ENCODE data around the gene C1orf35. TPM values are rescaled to one million over a fixed set of nuclear protein-coding genes. Genes with fewer than 3 reads are reported as not detected.

C1orf35 gene
- 31.7 and 31.8 TPM in 2 replicates for total RNA-seq (2014; rRNA removed; shearing (Covaris generic))

DNA sequence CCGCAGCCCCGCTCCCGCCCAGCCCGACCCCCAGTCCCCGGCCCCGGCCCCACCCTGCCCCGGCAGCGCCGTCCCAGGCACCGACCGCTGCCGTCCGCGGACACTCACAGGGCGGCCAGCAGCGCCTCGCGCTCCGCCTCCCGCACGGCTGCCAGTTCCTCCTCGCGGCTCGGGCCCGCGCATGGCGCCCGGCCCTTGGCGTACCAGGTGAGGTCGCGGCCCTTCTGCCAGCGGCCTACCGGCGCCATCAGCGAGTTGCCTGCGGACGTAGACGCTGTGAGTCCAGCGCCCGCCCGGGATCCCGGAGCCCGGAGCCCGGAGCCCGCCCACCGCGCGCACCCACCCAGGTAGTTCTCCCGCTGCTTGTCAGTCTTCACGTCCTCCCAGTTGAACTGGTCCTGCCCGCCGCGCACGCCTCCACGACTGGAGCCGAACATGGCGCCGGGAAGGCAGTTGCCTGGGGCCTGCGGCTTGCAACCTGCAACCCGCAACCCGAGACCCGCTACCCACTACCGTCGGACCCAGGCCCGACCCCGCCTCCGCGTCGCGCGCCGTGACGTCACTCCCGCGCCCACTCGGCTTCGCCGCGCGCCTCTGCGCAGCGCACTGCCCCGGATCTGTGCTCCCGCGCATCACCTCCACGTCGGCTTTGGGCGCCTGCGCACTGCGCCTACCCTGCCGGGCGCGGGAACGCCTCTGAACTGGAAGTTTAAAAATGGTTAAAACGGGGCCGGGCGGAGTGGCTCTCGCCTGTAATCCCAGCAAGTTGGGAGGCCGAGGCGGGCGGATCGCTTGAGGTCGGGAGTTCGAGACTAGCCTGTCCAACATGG, at the start of gene C1orf35:
Gene C1orf35, minus strand, starts transcription at position 535 of the 830 bp plus-strand sequence. Its CDS starts 98 bp downstream, at position 437.
- peak; percentile 83 for DNase-seq (ENCODE audit: low spot score)

DNA sequence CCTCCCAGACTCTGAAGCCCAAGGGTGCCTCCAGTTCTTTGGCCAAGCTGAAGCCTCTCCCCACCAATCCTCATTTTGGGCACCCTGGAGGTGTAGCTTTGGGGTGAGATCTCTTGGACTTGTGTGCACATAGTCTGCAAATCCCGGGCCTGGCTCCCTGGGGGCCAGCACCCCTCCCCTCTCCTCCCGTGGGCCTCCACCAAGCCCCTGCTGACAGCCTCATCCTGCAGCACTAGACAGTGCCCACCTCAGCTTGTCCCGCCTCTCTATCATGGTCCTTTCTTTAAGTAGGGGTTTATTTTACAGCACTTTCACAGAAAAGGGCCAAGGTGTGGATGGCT, 49.8 kb upstream of the C1orf35 start:
- no peak for DNase-seq (ENCODE audit: low spot score)

DNA sequence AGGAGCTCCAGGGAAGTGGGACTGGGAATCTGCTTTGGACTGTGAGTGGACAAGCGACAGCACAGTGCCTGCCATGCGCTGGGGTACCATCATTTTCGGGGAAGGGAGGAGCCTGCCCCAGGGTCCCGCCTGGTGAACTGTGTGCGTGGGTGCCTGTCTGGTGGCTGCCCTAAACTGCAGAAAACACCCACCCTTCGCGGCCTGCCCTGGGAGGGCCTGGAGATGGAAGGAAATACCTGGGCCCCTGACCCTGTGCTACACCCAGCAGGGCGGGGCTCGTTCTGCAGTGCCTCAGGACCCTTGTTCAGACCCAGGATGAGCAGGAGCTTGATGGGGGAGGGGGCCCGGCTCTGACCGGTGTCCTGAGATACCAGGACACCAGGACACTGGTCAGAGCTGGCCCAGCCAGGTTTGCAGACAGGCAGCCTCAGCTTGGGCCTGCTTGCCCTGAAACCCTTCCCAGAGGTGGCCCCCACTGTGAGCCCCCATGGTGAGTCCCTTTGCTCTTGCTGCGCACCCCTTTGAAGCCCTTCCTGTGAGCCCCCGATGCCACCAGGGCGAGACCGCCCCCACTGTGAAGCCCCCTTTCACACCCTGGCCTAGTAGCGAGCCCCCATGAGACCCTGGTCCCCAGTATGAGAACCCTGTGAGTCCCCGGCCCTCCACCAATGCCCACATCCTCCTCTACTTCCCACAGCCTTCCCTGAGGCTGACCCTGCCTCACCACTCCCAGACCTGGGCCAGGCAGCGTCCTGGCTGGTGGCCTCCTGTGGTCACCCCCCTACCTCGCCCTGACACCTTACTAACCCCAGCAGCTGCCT, 49.2 kb upstream of the C1orf35 start:
- DNase-seq (ENCODE audit: low spot score): no peak

DNA sequence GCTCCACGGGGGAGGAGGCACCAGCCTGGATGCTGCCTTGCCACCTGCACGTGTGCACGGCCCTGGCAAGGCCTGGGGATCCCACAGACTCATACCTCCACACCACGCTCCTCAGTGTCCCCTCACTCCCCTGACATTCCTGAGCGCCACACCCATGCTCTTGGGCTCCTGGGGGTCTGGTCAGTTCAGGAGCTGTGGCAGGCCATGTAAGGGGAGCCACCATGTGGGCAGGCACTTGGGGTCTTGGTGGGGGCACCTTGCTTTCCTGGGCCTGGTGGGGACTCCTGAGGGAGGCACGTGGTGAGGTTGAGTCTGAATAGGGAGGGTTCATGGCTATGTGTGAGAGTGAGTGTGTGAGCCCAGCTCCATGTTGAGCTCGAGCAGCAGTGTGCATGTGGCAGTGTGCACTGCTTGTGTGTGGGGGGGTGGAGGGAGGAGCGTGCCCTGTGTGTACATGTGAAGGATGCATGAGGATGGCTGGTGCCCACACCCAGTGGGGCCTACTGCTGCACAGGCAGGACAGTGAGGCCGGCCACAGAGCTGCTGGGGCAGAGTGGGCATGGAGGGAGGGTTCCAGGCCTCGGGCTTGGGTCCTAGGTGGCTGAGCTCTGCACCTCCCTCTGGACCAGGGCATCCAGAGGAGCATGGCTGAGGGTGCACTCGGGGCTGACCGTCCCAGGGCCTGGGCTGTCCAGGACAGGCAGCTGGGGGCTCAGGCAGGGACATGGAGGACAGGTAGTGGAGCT, 48.2 kb upstream of the C1orf35 start:
- DNase-seq (ENCODE audit: low spot score): no peak

DNA sequence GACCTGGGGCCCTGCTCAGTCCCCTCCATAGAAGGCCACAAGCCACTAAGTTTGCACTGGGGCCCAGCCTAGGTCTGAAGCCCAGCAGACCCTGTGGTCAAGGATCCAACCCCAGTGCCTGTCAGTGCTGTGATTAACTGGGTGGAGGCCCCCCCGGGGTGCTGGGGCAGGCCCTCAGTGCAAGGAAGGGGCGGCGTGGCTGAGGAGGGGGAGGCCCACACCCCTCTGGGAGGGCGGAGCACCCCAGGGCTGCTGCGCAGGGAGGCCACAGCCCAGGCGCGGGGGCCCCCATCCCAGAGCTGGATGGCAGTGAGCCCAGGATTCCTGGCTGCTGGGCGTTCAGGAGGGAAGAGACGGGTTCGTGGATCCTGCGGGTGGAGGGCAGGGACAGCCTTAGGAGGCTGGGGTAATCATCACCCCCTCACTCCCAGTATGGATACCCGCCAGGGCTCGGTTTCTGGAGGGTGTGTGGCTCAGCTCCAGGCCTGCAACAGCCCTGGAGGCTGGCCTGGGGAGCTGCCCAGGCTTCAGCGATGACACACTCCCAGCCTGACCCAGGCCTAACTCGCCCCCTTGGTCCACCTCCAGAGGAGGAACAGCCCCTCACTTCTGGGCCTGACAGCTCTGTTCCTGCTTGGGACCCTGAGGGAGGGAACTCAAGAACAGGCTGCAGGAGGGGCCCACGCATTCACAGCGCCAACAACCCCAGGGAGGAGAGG, 47.5 kb upstream of the C1orf35 start:
- DNase-seq (ENCODE audit: low spot score): peak; percentile 87

DNA sequence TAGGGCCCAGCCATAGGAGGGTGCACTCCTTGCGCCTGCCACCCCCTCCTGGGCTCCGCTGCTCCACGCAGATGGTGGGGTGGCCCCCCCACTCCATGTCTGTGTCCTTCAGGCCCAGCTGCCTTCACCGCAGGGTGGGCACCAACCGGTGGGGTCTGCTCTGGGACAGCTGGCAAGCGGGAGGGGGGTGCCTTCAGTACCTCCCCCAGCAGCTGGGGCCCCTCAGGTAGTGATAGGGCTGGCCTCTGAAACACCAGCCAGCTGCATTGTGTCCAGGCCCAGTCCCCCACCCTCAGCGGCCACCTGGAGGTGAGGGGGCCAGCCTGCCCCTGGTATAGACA, 47.0 kb upstream of the C1orf35 start:
- no peak for DNase-seq (ENCODE audit: low spot score)

DNA sequence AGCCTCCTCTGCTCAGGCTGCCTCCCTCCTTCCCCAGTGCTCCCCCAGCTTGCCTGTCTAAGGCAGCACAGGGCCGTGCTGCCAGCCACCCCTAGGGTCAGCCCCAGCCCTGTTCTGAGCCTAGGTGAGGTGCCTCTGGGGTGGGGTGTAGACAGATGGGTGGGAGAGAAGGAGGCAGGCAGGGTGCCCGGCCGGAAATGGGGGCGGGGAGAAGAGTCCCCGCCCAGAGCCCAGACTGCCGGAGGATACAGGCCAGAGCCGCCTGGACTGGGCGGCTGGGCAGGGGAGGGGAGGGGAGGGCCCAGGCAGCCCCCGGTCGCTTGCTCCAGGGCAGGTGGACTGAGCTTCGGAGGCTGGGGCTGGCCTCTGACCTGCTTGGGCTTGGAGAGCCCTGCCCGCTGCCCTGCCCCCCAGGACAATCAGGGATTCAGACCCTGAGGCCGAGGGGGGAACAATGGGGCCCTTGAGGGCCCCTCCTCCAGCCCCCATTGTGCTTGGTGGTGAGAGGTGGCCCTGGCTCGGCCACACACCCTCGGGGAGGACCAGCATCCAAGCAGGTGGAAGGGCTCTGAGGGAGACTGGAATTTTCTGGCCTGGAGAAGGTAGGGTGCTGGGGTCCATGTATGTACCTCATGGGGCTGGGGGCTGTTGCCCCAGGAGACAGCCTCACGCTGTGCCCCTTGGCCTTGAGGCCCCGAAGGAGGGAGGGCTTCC, 46.4 kb upstream of the C1orf35 start, which contains the start of gene GJC2:
Gene GJC2, plus strand, starts transcription at position 525 of the 714 bp plus-strand sequence. CDS start 7,829 bp downstream, outside the sequence.
- peak; percentile 89 for DNase-seq (ENCODE audit: low spot score)

DNA sequence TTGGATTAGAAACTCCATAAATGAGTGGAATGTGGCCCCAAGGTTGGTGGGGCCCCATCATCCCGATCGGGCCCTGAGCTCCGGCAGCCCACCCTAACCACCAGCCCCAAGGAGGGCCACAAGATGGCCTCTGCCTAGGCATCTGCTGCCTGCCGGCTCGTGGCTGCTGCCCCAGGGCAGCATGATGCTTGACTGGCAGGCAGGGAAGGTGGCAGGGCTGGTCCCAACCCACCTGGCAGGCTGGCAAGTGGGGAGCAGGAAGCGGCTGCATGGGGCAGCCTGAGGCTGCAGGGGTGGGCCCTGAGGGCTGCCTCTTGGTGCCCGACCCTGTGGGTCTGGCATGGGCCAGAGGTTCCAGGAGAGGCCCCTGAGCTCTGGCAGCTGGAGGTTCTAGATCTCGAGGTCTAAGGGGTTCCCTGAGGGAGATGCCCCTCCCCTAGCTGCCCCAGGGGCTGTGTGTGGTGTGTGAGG, 45.8 kb upstream of the C1orf35 start:
- no peak for DNase-seq (ENCODE audit: low spot score)

DNA sequence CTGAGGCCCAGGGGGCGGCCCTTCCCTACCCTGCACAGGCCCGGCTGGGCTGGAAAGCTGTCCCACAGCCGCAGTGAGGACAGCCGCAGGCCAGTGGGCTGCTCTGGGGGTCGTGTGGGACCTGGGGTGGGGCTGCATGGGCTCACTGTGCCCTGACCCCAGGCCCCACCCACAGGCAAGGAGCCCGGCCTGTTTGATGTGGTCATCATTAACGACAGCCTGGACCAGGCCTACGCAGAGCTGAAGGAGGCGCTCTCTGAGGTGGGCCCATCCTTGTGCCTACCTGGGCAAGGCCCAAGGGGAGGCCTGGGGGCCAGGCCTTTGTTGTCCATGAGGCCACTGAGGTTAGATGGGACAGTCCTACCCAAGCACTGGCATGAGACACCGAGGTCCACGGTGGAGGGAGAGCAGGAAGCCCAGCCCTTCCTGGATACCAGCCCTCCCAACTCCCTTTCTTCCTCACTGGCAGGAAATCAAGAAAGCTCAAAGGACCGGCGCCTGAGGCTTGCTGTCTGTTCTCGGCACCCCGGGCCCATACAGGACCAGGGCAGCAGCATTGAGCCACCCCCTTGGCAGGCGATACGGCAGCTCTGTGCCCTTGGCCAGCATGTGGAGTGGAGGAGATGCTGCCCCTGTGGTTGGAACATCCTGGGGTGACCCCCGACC, 45.2 kb upstream of the C1orf35 start:
- DNase-seq (ENCODE audit: low spot score): peak; percentile 53

DNA sequence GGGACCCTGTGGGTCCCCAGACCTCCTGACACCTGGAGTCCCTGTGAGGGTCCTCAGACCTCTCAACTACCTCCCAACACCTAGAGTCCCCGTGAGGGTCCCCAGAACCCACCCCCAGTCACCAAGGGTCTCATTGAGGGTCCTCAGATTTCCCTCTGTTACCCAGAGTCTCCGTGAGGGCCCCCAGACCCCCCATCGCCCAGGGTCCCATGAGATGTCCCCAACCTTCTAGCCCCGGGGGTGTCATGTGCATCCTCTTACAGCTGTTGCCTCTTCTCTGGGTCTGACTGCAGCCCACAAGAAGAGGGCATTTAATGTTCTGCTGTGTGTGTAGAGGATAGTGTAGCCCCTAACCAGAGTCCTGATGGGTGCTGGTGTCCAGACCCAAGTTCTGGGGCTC, 44.6 kb upstream of the C1orf35 start:
- DNase-seq (ENCODE audit: low spot score): no peak

DNA sequence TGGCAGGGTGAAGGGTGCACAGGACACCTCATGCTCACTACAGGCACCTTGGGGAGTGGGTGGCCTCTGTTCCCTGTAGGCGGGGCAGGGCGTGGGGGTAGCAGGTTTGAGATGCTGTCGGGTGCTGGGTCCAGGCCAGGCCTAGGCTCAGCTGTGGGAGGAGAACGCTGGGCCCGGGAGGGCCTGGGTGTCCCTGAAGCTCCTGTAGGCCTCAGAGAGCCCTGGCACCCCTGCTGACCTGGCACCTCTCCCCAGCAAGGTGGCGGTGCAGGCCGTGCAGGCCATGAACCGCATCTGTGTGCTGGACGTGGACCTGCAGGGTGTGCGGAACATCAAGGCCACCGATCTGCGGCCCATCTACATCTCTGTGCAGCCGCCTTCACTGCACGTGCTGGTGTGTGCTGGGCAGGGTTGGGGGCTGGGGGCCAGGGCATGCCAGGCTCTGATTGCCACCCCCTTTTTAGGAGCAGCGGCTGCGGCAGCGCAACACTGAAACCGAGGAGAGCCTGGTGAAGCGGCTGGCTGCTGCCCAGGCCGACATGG, 44.1 kb upstream of the C1orf35 start:
- no peak for DNase-seq (ENCODE audit: low spot score)

DNA sequence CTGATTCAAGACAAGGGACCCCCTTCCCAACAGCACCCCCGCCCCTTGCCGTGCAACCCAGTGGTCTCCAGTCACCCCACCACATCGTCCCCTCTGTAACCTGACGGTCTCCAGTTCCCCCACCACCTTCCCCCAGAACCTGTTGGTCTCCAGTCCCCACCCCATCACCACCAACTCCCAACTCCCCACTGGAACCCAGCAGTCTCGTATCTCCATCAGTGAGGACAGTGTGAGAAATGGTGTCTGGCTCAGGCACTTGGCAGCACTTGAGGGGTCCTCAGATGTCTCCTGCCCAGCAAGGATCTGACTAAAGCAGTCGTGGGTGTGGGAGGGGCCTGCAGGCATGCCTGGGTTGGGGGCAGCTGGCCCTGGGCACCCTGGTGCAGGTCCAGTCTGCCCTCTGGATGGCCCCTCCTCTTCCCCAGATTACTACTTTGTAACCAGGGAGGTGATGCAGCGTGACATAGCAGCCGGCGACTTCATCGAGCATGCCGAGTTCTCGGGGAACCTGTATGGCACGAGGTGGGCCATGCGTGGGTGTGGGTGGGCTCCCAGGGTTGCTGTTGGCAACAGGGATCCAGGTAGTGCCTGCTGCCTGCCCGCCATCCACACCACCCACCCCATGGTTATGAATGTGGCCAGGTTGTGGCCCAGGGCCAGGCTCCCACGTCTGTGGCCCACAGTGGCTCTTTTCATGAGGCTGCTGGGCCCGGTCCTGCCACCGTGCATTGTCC, 43.5 kb upstream of the C1orf35 start:
- DNase-seq (ENCODE audit: low spot score): no peak

DNA sequence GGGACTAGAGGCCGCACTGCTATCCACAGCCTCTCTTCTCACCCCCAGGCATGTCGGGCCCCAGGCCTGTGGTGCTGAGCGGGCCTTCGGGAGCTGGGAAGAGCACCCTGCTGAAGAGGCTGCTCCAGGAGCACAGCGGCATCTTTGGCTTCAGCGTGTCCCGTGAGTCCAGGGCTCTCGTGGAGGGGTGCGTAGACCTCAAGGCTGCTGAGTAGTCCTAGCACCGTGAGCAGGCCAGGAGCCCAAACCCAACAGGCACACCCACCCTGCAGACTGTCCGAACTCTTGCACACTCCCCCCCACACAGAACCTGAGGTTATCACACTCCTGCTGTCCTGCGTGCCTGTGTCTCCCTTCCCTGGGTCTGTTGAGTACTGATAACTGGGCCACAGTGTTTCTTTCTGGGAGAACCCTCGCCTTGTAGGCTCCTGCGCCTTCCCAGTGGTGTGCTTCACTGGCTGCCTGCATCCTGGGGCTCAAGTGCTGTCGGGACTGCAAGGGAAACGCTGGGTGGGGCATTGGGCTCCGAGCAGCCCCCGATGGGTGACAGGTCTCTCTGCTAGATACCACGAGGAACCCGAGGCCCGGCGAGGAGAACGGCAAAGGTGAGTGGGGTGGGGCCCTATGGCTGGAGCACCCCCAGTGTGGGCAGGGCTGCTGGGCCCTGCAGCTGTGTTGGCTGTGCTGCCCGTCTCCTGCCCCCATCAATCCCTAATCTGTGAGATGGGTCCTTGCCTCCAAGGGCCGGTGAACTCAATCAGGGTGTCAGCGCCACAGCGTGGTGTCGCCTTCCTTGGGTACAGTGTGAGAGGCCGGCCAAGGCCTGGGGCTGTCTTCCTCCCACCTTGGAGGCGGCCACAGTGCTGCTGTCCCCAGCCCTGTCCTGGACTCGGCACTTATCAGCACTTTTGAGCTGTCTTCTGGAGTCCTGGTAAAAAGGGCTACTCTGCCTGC, 42.6 kb upstream of the C1orf35 start:
- no peak for DNase-seq (ENCODE audit: low spot score)

DNA sequence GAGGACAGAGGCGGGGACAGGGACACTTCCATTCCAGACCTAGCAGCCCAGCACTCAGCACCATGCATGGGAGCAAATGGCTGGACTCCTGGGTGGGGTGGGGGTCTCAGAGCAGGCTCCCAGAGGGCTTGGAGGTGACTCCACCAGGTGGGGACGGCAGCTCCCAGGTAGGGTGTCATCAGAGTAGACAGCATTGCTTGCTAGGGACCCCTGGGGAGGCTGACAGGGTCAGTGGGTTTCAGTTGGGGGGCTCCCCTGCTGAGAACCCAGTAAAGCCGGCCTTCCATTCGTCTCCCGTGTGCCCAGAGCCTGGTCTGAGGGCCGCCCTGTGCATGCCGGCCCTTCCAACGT, 41.8 kb upstream of the C1orf35 start:
- DNase-seq (ENCODE audit: low spot score): no peak

DNA sequence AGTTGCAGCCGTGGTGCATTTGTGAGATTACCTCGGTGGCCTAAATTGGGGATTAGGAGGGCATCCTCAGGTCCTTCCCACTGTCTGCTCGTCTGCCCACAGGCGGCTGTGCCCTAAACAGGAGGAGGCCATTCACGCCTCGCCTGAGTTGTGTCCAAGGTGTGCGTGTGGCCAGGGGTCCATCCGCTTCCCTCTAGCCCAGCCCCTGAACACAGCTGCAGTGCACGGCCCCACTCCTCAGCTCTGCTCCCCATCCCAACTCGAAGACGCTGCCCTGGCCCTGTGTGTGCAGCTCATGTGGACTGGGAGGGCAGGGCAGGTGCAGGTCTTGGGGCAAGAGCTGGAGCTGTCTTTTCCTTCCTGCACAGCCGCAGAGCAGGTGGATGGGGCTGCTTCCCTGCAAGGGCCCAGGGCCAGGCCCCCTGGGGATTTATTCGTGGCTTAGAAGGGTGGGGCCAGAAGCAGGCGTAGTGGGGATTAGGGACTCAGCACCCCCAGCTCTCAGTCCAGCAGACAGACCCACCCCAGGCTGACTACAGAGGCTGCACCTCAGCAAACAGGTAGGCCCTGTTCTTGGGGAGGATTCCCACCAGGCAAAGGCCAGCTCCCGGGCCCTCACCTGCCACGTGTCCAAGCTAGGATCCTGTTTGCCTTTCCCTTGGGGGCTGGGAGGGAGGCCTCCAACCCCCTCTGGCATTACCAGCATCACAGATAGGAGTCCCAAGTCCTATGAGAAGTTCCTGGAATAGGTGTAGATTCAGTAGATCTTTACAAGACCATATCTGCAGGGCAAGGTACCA, 41.3 kb upstream of the C1orf35 start:
- DNase-seq (ENCODE audit: low spot score): no peak

DNA sequence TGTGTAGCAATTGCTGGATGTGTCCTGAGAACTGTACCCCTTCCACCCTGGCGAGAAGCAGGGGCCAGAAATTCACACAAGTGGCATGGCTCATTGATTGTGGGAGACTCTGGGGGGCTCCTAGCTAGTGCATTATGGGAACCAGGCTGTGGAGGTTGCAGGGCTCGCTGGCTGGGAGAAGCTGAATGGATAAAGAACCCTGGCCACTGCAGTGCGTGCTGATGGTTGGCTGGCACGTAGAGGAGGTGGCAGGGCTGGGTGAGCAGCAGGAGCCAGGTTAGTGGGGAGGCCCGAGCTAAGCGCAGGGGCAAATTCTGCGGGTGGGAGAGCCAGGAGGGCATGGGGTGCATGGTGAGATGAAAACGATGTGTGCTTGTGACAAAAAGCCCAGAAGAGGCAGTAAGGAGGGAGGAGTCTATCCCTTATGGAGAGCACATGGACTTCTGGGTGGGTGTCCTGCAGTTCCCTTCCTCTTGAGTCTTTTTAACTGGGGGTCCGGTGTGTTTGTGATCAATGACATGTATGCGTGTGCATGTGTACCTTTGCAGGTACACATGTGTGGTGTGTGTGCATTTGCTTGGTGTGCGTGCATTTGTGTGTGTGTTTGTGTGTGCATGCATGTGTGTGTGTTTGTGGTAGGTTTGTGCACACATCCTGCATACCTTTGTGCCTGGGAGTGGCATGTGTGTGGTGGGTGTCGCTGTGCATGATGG, 40.5 kb upstream of the C1orf35 start:
- no peak for DNase-seq (ENCODE audit: low spot score)

DNA sequence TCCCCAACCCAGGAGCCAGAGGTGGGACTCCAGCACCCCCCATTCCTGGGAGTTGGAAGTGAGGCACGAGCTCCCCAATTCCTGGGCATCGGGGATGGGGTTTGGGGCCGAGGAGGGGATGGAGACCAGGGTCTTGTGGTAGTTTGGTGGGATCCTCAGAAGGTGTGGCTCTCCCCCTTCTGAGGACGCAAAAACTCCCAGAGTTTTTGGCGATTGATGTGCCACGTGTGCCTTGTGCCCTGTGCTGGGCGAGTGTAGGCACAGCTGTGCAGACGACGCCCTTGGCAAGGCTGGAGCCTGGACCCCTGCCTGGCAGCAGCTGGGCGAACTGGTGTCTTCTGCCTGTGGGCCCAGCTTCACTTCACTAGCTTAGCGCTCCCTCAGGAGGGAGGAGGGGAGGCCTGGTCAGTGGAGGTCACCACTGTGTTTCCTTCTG, 39.6 kb upstream of the C1orf35 start:
- no peak for DNase-seq (ENCODE audit: low spot score)

All from A172 (cell line).